ENCODE measurements around the gene AHNAK. TPM values are rescaled to one million over a fixed set of nuclear protein-coding genes. Genes with fewer than 3 reads are reported as not detected.
"Not testable (repeated sequence)": the region's sequence is repeated elsewhere in the genome, so short reads cannot be mapped to it uniquely, and the experiment has no call there.

AHNAK gene
- total RNA-seq, 2 donors from 2014 or later: 168 to 241 TPM

- 52 to 58% methylated on average over 4 of the region's 4 CpGs for WGBS, 2 donors
- intact Hi-C loops (cut with DNase I): no loop called here
- no peaks in the 10 kb centered on the region for H3K36me3 ChIP-seq (replicated peaks in 1 of 2; ENCODE audit: insufficient read depth in 1 of 2, low read depth in 2 of 2)
- peaks cover 96% of the 10 kb centered on the region for H3K4me1 ChIP-seq
- ATAC-seq (no peak), DNase-seq (no peak)
- no peak for TF ChIP-seq POLR2A (IDR thresholded peaks at IDR 0.05)
- TF ChIP-seq CTCF (IDR thresholded peaks at IDR 0.05): no peak
- peak overlapping the region; percentile 76 to 88 (median 83) for H3K27ac ChIP-seq
- no peak overlapping the region for H3K4me3 ChIP-seq
- H3K9me3 ChIP-seq: no peaks in the 10 kb centered on the region
- no peaks in the 10 kb centered on the region for H3K27me3 ChIP-seq
These were observed 6.0 kb upstream of the AHNAK start for GRCh38 chr11:62552485-62553079.

GRCh38 chr11:62550478-62550877, 3.9 kb upstream of the AHNAK start:
- ATAC-seq; H3K27me3 ChIP-seq; H3K4me3 ChIP-seq; intact Hi-C loops (cut with DNase I); DNase-seq; H3K36me3 ChIP-seq (replicated peaks in 1 of 2; ENCODE audit: insufficient read depth in 1 of 2, low read depth in 2 of 2); H3K9me3 ChIP-seq; H3K27ac ChIP-seq: not testable (repeated sequence)
- 98 to 100% methylated on average over 2 of the region's 2 CpGs for WGBS, 2 donors
- H3K4me1 ChIP-seq: peaks cover 99% of the 10 kb centered on the region

- peak; percentile 49 to 76 (median 69) for DNase-seq
- WGBS, 2 donors: 33 to 40% methylated on average over 17 of the region's 17 CpGs
These were observed 2.1 kb upstream of the AHNAK start for GRCh38 chr11:62548545-62549335.

GRCh38 chr11:62547691-62548281, 1.2 kb upstream of the AHNAK start:
- H3K27me3 ChIP-seq: no peaks in the 10 kb centered on the region
- peak overlapping the region in 2 of 4 donors; percentile 41 to 45 for H3K27ac ChIP-seq
- intact Hi-C loops (cut with DNase I): no loop called here
- H3K4me1 ChIP-seq: peaks cover 99% of the 10 kb centered on the region
- ATAC-seq (no peak), DNase-seq (peak in 3 of 4 donors; percentile 16 to 68 (median 38))
- no peaks in the 10 kb centered on the region for H3K36me3 ChIP-seq (replicated peaks in 1 of 2; ENCODE audit: insufficient read depth in 1 of 2, low read depth in 2 of 2)
- WGBS, 2 donors: 37 to 43% methylated on average over 8 of the region's 8 CpGs
- no peaks in the 10 kb centered on the region for H3K9me3 ChIP-seq
- no peak overlapping the region for H3K4me3 ChIP-seq
- TF ChIP-seq POLR2A (IDR thresholded peaks at IDR 0.05) (no peak), CTCF (IDR thresholded peaks at IDR 0.05) (no peak)

More at GRCh38 chr11:62548545-62549335, 2.1 kb upstream of the AHNAK start:
- ATAC-seq: no peak
- Histone ChIP-seq H3K36me3 (replicated peaks in 1 of 2; ENCODE audit: insufficient read depth in 1 of 2, low read depth in 2 of 2) (no peaks in the 10 kb centered on the region), H3K27me3 (no peaks in the 10 kb centered on the region), H3K4me3 (no peak overlapping the region), H3K9me3 (no peaks in the 10 kb centered on the region), H3K4me1 (peaks cover 99% of the 10 kb centered on the region), H3K27ac (peak overlapping the region; percentile 20 to 66 (median 46))
- intact Hi-C loops (cut with DNase I): no loop called here
- TF ChIP-seq CTCF (IDR thresholded peaks at IDR 0.05) (no peak), POLR2A (IDR thresholded peaks at IDR 0.05) (no peak)

- ATAC-seq (no peak), DNase-seq (no peak)
- H3K4me1 ChIP-seq: peaks cover 99% of the 10 kb centered on the region
- TF ChIP-seq CTCF (IDR thresholded peaks at IDR 0.05): no peak
- TF ChIP-seq POLR2A (IDR thresholded peaks at IDR 0.05): no peak
- peak overlapping the region; percentile 62 to 66 for H3K4me3 ChIP-seq
- intact Hi-C loops (cut with DNase I): no loop called here
- WGBS, 2 donors: 22 to 49% methylated on average over 21 to 34 of the region's 40 CpGs
- H3K27ac ChIP-seq: peak overlapping the region; percentile 85 to 93 (median 86)
- no peaks in the 10 kb centered on the region for H3K9me3 ChIP-seq
- H3K36me3 ChIP-seq (replicated peaks in 1 of 2; ENCODE audit: insufficient read depth in 1 of 2, low read depth in 2 of 2): no peaks in the 10 kb centered on the region
- no peaks in the 10 kb centered on the region for H3K27me3 ChIP-seq
These were observed 471 bp upstream of the AHNAK start for GRCh38 chr11:62546929-62547625.
